Measurements from ENCODE around the gene CD22. TPM values are rescaled to one million over a fixed set of nuclear protein-coding genes. Genes with fewer than 3 reads are reported as not detected.

Gene CD22
- total RNA-seq, 4 donors from 2014 or later, result 1.3 to 5.8 (median 2.7) TPM

DNA sequence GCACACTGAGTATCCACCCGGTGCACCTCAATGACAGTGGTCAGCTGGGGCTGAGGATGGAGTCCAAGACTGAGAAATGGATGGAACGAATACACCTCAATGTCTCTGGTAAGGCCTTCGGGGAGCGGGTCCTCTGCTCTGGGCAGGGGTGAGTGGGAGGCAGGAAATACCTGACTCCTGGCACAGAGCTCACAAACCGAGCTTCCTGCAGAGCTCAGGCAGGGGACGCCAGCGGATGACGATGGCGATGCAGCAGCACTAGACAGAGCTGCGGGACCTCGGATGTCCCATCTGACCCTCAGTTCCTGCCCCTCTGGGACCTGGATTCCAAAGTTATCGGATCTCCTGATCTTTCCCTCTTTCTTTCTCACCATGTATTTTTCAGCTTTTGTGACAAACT lies 3.8 kb downstream of the CD22 start:
- ATAC-seq (ENCODE audit: low FRiP score) (no peak), DNase-seq (ENCODE audit: low spot score) (no peak)
- TF ChIP-seq, protein P1, sequence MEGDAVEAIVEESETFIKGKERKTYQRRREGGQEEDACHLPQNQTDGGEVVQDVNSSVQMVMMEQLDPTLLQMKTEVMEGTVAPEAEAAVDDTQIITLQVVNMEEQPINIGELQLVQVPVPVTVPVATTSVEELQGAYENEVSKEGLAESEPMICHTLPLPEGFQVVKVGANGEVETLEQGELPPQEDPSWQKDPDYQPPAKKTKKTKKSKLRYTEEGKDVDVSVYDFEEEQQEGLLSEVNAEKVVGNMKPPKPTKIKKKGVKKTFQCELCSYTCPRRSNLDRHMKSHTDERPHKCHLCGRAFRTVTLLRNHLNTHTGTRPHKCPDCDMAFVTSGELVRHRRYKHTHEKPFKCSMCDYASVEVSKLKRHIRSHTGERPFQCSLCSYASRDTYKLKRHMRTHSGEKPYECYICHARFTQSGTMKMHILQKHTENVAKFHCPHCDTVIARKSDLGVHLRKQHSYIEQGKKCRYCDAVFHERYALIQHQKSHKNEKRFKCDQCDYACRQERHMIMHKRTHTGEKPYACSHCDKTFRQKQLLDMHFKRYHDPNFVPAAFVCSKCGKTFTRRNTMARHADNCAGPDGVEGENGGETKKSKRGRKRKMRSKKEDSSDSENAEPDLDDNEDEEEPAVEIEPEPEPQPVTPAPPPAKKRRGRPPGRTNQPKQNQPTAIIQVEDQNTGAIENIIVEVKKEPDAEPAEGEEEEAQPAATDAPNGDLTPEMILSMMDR (IDR thresholded peaks at IDR 0.05), result no peak

GRCh38 chr19:35334144-35334753 lies 5.3 kb downstream of the CD22 start:
- ATAC-seq (ENCODE audit: low FRiP score) (no peak), DNase-seq (ENCODE audit: low spot score) (no peak)
- TF ChIP-seq, protein P1 (IDR thresholded peaks at IDR 0.05), result no peak

GRCh38 chr19:35336166-35336955 lies 7.4 kb downstream of the CD22 start:
- TF ChIP-seq, protein P1 (IDR thresholded peaks at IDR 0.05), result no peak
- no peak for ATAC-seq (ENCODE audit: low FRiP score)
- no peak for DNase-seq (ENCODE audit: low spot score)

DNA sequence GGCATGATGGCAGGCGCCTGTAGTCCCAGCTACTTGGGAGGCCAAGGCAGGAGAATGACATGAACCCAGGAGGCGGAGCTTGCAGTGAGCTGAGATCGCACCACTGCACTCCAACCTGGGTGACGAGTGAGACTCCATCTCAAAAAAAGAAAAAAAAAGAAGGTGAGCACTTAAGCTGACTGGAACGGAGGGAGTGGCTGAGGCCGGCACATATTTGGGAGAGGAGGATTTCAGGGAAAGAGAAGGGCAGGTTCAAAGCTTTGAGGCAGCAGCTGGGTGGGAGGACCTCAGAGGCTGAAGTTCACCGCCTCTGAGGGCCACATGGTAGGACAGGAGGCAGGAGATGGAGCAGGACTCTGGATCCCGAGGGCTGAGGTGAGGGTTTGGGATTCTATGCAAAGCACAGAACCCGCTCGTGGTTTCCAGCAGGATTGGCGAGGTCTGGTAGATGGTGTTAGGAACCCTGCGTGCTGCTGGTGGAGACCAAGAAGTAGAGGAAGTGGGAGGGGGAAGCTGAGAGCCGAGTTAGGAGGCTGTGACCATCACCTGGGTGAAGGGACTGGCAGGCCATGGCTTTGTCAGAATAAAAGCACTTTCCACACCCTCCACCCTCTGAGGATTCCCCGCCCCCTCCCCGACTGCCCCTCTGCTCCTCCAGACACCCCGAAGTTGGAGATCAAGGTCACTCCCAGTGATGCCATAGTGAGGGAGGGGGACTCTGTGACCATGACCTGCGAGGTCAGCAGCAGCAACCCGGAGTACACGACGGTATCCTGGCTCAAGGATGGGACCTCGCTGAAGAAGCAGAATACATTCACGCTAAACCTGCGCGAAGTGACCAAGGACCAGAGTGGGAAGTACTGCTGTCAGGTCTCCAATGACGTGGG lies 8.4 kb downstream of the CD22 start:
- DNase-seq (ENCODE audit: low spot score), result no peak
- TF ChIP-seq, protein P1 (IDR thresholded peaks at IDR 0.05), result no peak
- ATAC-seq (ENCODE audit: low FRiP score), result peak; percentile 27

- ATAC-seq (ENCODE audit: low FRiP score), result no peak
- DNase-seq (ENCODE audit: low spot score), result no peak
- TF ChIP-seq, protein P1 (IDR thresholded peaks at IDR 0.05), result no peak
These were observed 9.0 kb downstream of the CD22 start for GRCh38 chr19:35337984-35338296.

GRCh38 chr19:35340431-35340830 lies 11.4 kb downstream of the CD22 start:
- ATAC-seq (ENCODE audit: low FRiP score), result no peak
- no peak for DNase-seq (ENCODE audit: low spot score)
- TF ChIP-seq, protein P1 (IDR thresholded peaks at IDR 0.05), result no peak
